GM18526 (cell line): ENCODE measurements around the gene TRMT11.

Experiments
- POLR2A ChIP-seq: IDR thresholded peaks from 3 replicates; pipeline ENCODE4 v1.6.1; 2011; ENCODE audit not compliant: insufficient read length; ENCODE audit errors: extremely low read depth

Gene TRMT11

DNA sequence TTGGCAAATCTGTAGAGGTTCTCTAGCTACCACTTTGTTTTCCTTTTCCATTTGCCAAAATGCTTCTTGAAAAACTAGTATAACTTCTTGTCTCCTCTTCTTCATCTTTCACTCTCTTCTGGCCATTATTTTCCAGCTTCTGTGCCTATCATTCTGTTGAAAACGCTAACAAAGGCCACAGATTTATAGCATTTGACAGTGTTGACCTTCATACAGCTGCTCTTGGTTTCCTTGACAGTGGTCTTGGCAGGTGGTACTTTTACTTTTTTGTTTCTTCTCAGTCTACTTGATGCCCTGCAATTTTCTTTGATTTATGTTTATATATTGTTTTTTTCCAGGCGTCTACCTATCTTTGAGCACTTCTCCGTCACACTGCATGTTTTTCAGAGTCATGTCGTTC is 23.7 kb downstream of the TRMT11 start:
- TF ChIP-seq POLR2A: no peak

DNA sequence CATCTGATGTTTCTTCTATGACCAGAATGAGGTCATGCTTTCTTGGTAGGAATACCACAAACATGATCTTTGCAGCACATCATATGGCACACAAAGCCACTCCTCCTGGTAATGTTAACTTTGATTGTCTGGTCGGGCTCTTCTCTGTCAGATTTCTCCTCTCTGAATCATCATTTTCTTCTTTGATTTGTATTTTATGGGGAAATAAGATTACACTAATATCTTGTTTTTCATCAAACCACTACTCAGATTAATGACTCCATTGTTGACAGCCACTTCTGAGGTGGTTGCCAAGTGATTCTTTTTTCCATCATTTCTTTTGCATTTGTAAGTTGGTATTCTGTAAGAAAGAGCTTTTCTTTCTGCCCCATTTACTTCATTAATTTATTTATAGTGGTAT is 29.5 kb downstream of the TRMT11 start:
- no peak for TF ChIP-seq POLR2A

- no peak for TF ChIP-seq POLR2A
These were observed 30.3 kb downstream of the TRMT11 start for GRCh38 chr6:126016591-126016990.

- TF ChIP-seq POLR2A: no peak
These were observed 31.3 kb downstream of the TRMT11 start for GRCh38 chr6:126017668-126018067.

DNA sequence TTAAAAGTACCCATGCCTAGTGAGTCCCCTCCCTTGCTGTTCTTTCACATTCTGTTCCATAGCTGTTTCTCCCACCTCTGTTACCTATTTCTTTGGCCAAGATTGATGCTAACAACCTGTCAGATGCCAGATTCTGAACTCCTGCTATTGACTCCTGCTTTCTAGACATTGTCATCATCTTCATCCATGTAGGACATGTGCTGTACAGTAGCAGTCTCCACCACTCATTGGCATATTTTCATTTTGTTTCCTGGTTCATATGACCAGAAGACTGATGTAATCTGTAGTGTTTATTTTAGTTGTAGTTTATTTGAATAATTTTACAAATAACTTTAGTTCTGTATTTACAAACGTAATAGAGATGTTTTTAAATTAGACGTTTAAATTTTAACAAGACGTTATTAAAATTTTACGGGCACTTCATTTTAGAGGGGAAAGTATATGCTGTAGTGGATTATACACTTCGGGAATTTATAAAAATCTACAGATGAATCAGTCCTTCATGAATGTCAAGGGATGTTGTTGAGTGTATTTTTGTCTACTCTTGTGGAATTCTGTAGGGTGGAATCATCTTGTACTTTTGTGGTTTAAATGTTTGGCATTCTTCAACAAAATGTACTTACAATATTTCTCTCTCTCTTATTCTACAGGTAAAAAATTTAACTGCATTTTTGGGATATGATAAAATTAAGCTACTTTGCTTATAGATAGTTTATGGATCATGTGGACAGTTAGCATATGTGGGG is 34.1 kb downstream of the TRMT11 start:
- TF ChIP-seq POLR2A: no peak

DNA sequence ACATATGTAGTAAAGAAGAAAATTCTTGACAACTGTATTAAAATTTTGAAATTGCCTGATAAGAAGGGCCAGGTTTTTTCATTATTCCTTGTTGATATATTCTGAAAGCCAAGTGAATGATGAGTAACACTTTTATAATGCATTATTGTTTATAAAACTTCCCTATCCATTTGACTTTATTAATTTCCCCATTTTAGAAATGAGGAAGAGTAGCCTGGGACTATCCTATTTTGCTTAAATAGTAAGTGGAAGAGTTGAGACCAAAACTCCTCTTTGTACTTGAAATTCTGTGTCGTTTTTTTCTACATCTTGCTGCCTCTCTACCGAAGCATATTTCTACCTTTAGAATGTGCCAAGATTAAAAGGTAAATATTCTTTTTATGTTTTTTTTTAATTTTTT is 39.7 kb downstream of the TRMT11 start:
- TF ChIP-seq POLR2A: no peak

- TF ChIP-seq POLR2A: no peak
These were observed 41.3 kb downstream of the TRMT11 start for GRCh38 chr6:126027601-126028000.

- TF ChIP-seq POLR2A: no peak
These were observed 43.7 kb downstream of the TRMT11 start for GRCh38 chr6:126030045-126030444.

- TF ChIP-seq POLR2A: no peak
These were observed 47.4 kb downstream of the TRMT11 start for GRCh38 chr6:126033696-126034095.

DNA sequence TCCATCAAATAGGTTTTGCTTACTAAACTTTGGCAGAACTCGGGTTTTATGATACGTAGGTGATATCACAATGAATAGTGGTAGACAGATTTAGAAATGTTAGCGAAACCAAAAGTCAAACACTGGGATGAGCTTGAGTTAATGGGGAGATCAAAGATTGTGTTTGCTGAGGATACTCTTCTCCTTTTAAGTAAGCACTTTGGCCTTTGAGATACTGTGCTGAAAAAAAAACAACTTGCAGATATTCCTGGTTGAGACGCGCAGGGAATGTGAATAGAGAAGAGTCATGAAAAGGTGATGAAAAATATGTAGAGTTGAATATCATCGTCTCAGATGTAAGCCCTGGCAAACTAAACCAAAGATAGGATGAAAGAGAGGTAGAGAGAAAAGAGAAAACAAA is 48.3 kb downstream of the TRMT11 start:
- TF ChIP-seq POLR2A: no peak

- no peak for TF ChIP-seq POLR2A
These were observed 49.4 kb downstream of the TRMT11 start for GRCh38 chr6:126035764-126036163.

DNA sequence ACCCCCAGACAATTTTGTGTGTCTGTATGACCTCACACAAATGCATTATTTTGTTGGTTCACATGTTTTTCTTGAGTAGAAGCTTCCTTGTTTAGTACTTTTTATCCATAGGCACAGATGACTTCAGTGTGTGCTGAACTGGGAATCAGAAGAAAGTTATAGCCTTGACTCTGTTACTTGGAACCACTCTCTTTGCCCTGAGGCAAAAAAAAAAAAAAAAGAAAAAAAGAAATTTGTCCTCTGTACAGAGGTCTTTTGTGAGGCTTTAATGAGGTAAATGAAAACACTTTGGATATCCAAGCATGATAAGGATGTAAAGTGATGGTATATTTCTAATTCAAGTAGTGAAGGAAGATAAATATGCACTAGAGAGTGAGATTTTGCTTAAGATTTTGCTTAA is 51.9 kb downstream of the TRMT11 start:
- no peak for TF ChIP-seq POLR2A

DNA sequence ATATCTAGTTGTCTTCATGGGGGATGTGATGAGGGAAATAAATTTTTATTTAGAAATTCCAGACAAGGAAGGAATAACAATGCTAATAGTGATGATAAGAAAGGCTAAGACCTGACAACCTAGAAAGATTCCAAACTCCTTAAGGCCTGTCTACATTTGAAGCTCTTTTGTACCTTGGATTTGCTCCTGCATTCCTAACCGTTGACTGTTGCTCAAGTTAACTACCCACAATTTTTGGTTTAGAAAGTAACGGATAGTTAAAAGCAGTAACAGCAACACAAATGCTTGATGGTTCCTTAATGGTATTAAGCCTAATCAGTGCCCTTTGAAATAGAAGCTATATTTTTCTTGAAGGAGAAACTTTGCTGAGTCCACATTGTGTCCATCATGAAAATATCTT is 52.9 kb downstream of the TRMT11 start:
- no peak for TF ChIP-seq POLR2A

GRCh38 chr6:126040394-126040793 is 54.1 kb downstream of the TRMT11 start:
- TF ChIP-seq POLR2A: no peak

DNA sequence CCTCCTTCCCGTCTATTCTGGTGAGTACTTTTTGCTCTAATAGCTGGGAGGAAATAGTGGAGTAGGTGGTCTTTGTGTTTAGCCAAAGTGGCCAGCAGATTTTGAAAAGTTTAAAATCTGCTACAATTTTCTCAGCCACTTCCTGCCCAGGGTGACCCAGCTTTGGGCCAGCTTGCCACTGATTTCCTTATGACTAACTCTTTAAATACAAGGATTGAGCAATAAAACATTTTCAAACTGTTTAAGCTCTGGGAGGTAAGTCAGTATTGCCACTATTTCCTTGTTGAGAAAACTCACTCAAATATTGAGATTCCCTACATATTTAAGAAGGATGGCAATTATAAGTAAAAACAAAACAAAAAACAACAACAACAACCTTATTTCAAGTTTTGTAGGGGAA is 54.5 kb downstream of the TRMT11 start:
- no peak for TF ChIP-seq POLR2A

GRCh38 chr6:126041516-126041915 is 55.2 kb downstream of the TRMT11 start:
- no peak for TF ChIP-seq POLR2A

DNA sequence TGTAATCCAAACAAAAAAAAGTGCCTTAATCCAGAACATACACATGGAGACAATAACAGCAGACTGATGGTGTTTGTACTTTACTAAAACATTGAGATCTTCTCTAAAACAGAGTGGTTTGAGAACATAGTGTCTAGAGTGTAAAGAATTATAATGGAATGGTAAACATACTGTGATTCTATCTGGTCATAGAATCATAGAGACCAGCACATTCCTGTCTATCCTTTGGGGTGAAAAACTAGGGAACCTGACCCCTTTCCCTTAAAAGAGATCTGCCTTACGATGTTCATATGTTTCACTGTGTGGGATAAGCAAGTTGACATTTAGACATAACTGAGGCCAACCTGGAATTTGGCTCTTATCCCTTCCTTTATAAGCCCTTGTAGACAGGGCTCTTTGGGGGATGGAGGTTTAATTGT is 55.7 kb downstream of the TRMT11 start:
- no peak for TF ChIP-seq POLR2A
